WI38 (cell line): ENCODE data around the gene MGAT4D.
"Not testable (repeated sequence)": the region's sequence is repeated elsewhere in the genome, so short reads cannot be mapped to it uniquely, and the experiment has no call there.

Source experiments
- H3K4me3 ChIP-seq: 2 replicates; pipeline ENCODE4 v1.5.1; 2011; ENCODE audit warnings: low read depth, mild to moderate bottlenecking, control low read depth, low read length
- TF ChIP-seq, protein P1 (sequence below): IDR thresholded peaks from 2 replicates; pipeline ENCODE4 v1.5.1; 2012; ENCODE audit warnings: low read depth, mild to moderate bottlenecking, control low read depth, low read length

Gene MGAT4D

DNA sequence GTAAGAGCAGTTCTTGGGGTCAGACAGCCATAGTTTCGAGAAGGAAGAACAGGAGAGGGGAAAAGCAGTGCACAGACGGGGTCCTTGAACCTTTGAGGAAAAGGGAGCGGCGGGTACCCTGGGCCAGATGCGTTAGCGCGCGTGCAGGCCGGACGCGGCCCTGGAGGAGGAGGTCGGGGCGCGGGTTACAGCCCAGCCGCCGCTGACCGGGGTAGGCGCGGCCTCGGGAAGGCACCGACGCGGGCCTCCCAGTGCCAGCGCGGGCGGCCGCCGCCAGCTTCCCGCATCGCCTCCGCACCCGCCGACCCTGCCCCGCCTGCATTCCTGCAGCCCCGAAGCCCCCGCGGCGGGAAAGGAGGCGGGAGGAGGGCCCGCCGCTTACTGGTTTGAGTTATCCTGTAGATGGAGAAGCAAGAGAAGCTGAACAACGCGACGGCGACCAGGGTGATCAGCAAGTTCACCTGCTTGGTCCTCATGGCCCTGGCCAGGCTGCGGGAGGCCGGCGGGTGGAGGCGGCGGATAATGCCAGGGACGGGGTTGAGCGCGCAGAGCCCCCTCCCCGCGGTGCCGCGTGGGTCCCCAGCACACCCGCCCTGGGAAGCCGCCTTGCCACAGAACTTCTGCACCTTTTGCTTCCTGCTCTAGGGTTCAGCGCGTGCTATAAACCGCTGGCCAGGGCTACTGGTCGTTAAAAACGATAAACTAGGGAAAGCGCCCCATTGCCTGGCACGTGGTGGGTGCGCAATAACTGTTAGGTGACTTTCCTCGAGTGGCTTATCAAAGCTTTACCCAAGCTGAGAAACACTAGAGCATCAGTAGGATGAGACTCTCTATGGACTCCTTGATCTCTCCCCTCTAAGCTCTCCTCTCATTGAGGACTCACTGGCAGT lies at the start of gene MGAT4D:
TSS of gene MGAT4D (minus strand) at position 547 of the 890 bp plus-strand sequence. CDS start at position 476, 71 bp downstream.
- TF ChIP-seq, protein P1, sequence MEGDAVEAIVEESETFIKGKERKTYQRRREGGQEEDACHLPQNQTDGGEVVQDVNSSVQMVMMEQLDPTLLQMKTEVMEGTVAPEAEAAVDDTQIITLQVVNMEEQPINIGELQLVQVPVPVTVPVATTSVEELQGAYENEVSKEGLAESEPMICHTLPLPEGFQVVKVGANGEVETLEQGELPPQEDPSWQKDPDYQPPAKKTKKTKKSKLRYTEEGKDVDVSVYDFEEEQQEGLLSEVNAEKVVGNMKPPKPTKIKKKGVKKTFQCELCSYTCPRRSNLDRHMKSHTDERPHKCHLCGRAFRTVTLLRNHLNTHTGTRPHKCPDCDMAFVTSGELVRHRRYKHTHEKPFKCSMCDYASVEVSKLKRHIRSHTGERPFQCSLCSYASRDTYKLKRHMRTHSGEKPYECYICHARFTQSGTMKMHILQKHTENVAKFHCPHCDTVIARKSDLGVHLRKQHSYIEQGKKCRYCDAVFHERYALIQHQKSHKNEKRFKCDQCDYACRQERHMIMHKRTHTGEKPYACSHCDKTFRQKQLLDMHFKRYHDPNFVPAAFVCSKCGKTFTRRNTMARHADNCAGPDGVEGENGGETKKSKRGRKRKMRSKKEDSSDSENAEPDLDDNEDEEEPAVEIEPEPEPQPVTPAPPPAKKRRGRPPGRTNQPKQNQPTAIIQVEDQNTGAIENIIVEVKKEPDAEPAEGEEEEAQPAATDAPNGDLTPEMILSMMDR: no peak
- no peak within 1 kb of the TSS for H3K4me3 ChIP-seq

DNA sequence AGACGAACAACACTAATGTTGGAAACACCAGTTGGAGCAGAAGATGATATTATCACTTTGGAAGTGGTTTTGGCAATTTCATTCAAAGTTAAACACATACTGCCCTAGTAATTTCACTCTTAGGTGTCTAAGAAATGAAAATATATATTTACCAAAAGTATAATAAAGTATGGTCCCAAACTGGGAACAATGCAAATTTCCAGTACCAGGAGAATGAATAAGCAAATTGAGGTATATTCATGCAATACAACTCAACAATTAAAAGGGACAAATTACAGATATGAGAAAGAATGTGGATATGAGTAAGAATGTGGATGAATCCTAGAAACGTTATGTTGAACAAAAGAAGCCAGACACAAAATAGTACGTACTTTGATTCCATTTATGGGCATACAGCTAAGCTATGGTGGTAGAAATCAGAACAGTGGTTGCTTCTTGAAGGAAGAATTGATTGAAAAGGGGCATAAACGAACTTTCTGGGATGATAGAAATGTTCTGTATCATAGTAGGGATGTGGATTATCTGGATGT lies 35.9 kb upstream of the MGAT4D start:
- TF ChIP-seq, protein P1: no peak

DNA sequence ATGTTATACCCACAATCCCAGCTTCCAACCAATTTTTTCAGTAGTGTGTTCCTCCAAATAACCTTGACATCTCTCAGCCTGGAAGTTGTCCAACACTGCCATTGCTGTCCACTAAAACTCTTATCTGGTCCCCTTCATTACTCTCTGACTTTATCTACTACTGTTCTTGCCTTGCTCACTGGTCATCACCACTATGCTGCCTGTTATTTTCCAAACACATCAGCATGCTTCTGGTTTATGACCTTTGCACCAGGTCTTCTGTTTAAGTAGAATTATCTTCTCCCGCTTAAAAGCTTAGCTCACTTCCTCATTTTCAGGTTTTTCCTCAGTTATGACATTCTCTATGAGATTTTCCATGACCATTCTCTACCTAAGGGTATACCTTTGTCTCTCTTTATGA lies 31.3 kb upstream of the MGAT4D start:
- no peak overlapping the region for H3K4me3 ChIP-seq
- TF ChIP-seq, protein P1: no peak

More for the DNA sequence above, 35.9 kb upstream of the MGAT4D start:
- H3K4me3 ChIP-seq: no peak overlapping the region

DNA sequence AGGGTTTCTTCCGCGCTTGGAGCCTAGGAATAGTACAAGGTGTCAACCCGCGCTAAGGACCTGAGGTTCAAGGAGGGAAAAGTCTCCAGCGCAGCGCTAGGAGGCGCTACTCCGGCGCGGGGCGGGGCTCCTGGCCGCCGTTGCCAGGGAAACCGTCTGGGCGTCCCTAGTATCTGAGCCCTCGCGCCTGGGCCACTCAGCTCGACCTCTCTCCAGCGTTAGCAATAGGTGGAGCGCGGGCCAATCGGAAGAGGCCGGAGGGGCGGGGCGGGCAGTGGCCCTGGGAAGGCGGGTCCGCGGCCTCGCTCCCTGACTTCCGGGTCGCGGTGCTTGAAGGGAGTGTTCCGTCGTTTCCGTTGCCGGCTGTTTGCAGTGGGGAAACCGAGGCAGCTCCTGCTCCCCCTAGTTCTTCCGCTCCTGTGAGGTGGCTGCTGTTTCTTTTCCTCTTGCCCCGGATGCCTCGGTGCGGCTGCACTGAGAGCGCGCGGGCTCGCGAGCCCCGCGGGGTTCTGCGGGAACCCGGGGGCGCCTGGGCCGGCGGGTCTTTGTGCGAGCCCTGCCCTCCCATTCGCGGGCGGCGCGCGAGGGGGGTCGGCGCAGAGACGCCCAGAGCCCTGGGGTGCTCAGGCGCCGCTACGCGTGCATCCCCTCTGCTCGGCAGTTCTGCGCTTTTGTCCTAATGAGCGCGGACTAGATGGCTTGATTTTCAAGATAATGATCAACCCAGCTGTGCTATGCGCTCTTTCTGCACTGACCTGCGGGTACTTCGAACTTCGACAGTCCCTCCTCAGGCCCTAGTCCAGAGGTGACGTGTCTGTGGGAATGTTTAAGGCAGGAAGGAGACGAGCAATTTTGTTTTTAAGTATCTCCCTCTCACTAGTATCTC lies 26.0 kb upstream of the MGAT4D start, which contains the start of gene ELMOD2:
TSS of gene ELMOD2 (plus strand) at position 312 of the 886 bp plus-strand sequence. CDS start 1,261 bp downstream, outside the sequence.
- H3K4me3 ChIP-seq: peak within 1 kb of the TSS; percentile 86
- TF ChIP-seq, protein P1: peak; percentile 83

DNA sequence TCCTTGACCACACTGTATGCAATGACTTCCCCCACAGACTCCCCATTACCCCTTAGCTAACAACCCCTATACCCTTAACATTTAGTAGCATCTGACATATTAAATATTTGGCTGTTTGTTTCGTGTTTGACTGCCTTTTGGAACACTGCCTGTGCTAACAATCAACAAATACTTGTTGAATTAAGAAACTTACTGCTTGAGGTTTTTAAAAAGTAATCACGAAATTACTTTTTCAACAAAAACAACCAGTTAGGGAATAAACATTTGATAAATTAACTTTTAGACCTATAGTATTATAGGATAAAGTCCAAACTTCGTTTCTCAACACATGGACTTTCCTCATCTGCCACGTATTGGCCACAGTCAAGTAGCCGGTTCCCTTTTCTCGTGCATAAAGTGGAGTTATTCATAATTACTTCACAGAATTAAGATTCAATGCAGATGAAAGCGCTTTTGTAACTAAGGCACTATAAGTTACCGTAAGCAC lies 25.3 kb upstream of the MGAT4D start:
- TF ChIP-seq, protein P1: no peak
- peak overlapping the region; percentile 86 for H3K4me3 ChIP-seq

DNA sequence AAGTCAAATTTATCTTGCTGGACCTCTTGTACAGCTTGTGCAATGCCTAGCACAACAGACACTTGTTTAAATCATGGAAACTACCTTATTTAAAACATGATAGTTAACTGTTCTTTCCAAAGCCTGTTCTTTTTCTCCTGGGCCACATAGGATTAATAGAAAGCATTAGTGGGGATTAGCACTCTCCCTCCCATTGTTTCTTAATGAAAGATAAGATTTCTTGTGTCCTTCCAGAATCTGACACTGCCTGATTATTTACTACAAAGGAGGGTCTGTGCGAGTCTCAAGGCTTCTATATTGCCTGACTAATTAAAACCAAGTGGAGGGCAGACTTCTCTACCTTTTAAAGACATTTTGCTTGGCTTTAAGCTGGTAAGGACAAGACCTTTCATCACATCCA lies 17.3 kb upstream of the MGAT4D start:
- TF ChIP-seq, protein P1: no peak
- no peak overlapping the region for H3K4me3 ChIP-seq

DNA sequence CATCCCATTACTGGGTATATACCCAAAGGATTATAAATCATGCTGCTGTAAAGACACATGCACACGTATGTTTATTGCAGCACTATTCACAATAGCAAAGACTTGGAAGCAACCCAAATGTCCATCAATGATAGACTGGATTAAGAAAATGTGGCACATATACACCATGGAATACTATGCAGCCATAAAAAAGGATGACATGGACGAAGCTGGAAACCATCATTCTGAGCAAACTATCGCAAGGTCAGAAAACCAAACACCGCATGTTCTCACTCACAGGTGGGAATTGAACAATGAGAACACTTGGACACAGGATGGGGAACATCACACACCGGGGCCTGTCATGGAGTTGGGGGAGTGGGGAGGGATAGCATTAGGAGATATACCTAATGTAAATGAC lies 15.7 kb upstream of the MGAT4D start:
- not testable (repeated sequence) for H3K4me3 ChIP-seq
